Neural progenitor cell (in vitro differentiated cells): ENCODE measurements around the gene LITAFD. TPM values are rescaled to one million over a fixed set of nuclear protein-coding genes. Genes with fewer than 3 reads are reported as not detected.
A peak's percentile ranks its signal among the peaks of the same experiment; 100 is the strongest.
"Not testable (repeated sequence)": the region's sequence is repeated elsewhere in the genome, so short reads cannot be mapped to it uniquely, and the experiment has no call there.

ENCODE experiments used
- DNase-seq: peaks from one replicate; pipeline ENCODE4 v3.0.0-alpha.2; 2016; ENCODE audit warnings: low spot score
- H2AFZ ChIP-seq: fragments of 200-600 bp; sonication (generic); replicated peaks from 2 replicates; pipeline ENCODE4 v1.6.1; 2016; ENCODE audit warnings: antibody characterized with exemption
- H3F3A ChIP-seq: fragments of 200-600 bp; sonication (generic); 2 replicates; pipeline ENCODE4 v1.6.1; 2016; ENCODE audit warnings: antibody characterized with exemption, low read depth
- H3K27ac ChIP-seq: fragments of 200-600 bp; sonication (generic); 2 replicates; pipeline ENCODE4 v1.5.1; 2016; ENCODE audit warnings: mild to moderate bottlenecking
- H3K27me3 ChIP-seq: fragments of 200-600 bp; sonication (generic); 2 replicates; pipeline ENCODE4 v1.6.1; 2016; ENCODE audit warnings: mild to moderate bottlenecking, moderate library complexity
- H3K36me3 ChIP-seq: fragments of 200-600 bp; sonication (generic); 2 replicates; pipeline ENCODE4 v1.5.1; 2016
- H3K4me1 ChIP-seq: fragments of 200-600 bp; sonication (generic); 2 replicates; pipeline ENCODE4 v1.6.1; 2016; ENCODE audit warnings: mixed run types
- H3K4me2 ChIP-seq: fragments of 200-600 bp; sonication (generic); 2 replicates; pipeline ENCODE4 v1.6.1; 2016
- H3K4me3 ChIP-seq: fragments of 200-600 bp; sonication (generic); 2 replicates; pipeline ENCODE4 v1.5.1; 2016
- H3K79me2 ChIP-seq: fragments of 200-600 bp; sonication (generic); 2 replicates; pipeline ENCODE4 v1.6.1; 2016; ENCODE audit warnings: low read depth
- H3K9ac ChIP-seq: fragments of 200-600 bp; sonication (generic); 2 replicates; pipeline ENCODE4 v1.6.1; 2016
- H3K9me3 ChIP-seq: fragments of 200-600 bp; sonication (generic); 2 replicates; pipeline ENCODE4 v1.5.1; 2016; ENCODE audit warnings: low read depth
- H4K20me1 ChIP-seq: fragments of 200-600 bp; sonication (generic); 2 replicates; pipeline ENCODE4 v1.6.1; 2016; ENCODE audit warnings: low read depth
- H3K27ac Mint-ChIP-seq: 3 replicates; pipeline ENCODE4 v1.8.0; 2021; ENCODE audit warnings: mixed read lengths
- H3K27me3 Mint-ChIP-seq: 2 replicates; pipeline ENCODE4 v1.8.0; 2022; ENCODE audit warnings: low read depth, mild to moderate bottlenecking, inconsistent platforms, moderate library complexity, mixed read lengths; ENCODE audit not compliant: insufficient read depth
- H3K36me3 Mint-ChIP-seq: 3 replicates; pipeline ENCODE4 v1.8.0; 2021; ENCODE audit warnings: mixed read lengths
- H3K4me1 Mint-ChIP-seq: 3 replicates; pipeline ENCODE4 v1.8.0; 2021; ENCODE audit warnings: mixed read lengths
- H3K4me3 Mint-ChIP-seq: 3 replicates; pipeline ENCODE4 v1.8.0; 2021; ENCODE audit warnings: mild to moderate bottlenecking, moderate library complexity, mixed read lengths
- H3K9me3 Mint-ChIP-seq: 3 replicates; pipeline ENCODE4 v1.8.0; 2020; ENCODE audit warnings: mixed read lengths
- EZH2 ChIP-seq: fragments of 200-600 bp; sonication (generic); IDR thresholded peaks from 2 replicates; pipeline ENCODE4 v1.6.1; 2017; ENCODE audit warnings: antibody characterized with exemption, mild to moderate bottlenecking, moderate library complexity
- EZH2phosphoT487 ChIP-seq: fragments of 200-600 bp; sonication (generic); IDR thresholded peaks from 2 replicates; pipeline ENCODE4 v1.6.1; 2017; ENCODE audit warnings: antibody characterized with exemption
- total RNA-seq: library from RNA; depleted of rRNA; stranded (reverse); fragments of >200 nt; gene quantifications from 2 replicates; pipeline ENCODE4 v1.2.3, GENCODE V29; 2015; ENCODE audit warnings: low replicate concordance
- TF ChIP-seq, protein P1 (sequence below): fragments of 200-600 bp; sonication (generic); IDR thresholded peaks from 2 replicates; pipeline ENCODE4 v1.5.1; 2017; ENCODE audit warnings: antibody characterized with exemption, mild to moderate bottlenecking

Gene LITAFD
- total RNA-seq, 1 donor from 2014 or later, result not detected

GRCh38 chr16:8869212-8869987, 12.8 kb upstream of the LITAFD start:
- H3K27ac Mint-ChIP-seq, result peak overlapping the region; percentile 27
- no peaks in the 10 kb centered on the region for H3K27me3 ChIP-seq
- H3K9ac ChIP-seq, result no peak overlapping the region

DNA sequence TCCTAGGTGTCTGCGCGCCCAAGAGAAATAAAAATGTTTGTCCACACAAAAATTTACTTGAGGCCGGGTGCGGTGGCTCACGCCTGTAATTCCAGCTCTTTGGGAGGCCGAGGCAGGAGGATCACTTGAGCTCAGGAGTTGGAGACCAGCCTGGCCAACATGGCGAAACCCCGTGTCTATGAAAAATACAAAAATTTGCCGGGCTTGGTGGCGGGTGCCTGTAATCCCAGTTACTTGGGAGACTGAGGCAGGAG, 12.2 kb upstream of the LITAFD start:
- not testable (repeated sequence) for H3K9me3 Mint-ChIP-seq, H3K27me3 ChIP-seq, DNase-seq, H3K9ac ChIP-seq, H3K4me3 Mint-ChIP-seq, H3K9me3 ChIP-seq, H3K36me3 Mint-ChIP-seq, H3K4me3 ChIP-seq, H3K27ac Mint-ChIP-seq, H3K27ac ChIP-seq, H3K36me3 ChIP-seq
- H4K20me1 ChIP-seq, result peaks cover 32% of the 10 kb centered on the region
- peak overlapping the region; percentile 85 for H2AFZ ChIP-seq
- Mint-ChIP-seq H3K27me3 (peaks cover 13% of the 10 kb centered on the region), H3K4me1 (peaks cover 43% of the 10 kb centered on the region)
- peaks cover 41% of the 10 kb centered on the region for H3F3A ChIP-seq
- H3K4me2 ChIP-seq, result peak overlapping the region; percentile 89
- H3K4me1 ChIP-seq, result peaks cover 20% of the 10 kb centered on the region
- peaks cover 38% of the 10 kb centered on the region for H3K79me2 ChIP-seq

More at GRCh38 chr16:8869212-8869987, 12.8 kb upstream of the LITAFD start:
- H3K4me3 Mint-ChIP-seq, result peak overlapping the region; percentile 86
- H3K9me3 Mint-ChIP-seq, result no peaks in the 10 kb centered on the region
- peaks cover 13% of the 10 kb centered on the region for H3K27me3 Mint-ChIP-seq
- H3K4me3 ChIP-seq, result peak overlapping the region; percentile 96
- H4K20me1 ChIP-seq, result peaks cover 38% of the 10 kb centered on the region
- H3F3A ChIP-seq, result peaks cover 42% of the 10 kb centered on the region
- H3K36me3 ChIP-seq, result no peaks in the 10 kb centered on the region
- H3K4me2 ChIP-seq, result peak overlapping the region; percentile 89
- H3K9me3 ChIP-seq, result no peaks in the 10 kb centered on the region
- H3K27ac ChIP-seq, result no peak overlapping the region
- peaks cover 25% of the 10 kb centered on the region for H3K4me1 ChIP-seq
- no peaks in the 10 kb centered on the region for H3K36me3 Mint-ChIP-seq
- TF ChIP-seq EZH2phosphoT487 (no peak), EZH2 (no peak)
- TF ChIP-seq, protein P1, sequence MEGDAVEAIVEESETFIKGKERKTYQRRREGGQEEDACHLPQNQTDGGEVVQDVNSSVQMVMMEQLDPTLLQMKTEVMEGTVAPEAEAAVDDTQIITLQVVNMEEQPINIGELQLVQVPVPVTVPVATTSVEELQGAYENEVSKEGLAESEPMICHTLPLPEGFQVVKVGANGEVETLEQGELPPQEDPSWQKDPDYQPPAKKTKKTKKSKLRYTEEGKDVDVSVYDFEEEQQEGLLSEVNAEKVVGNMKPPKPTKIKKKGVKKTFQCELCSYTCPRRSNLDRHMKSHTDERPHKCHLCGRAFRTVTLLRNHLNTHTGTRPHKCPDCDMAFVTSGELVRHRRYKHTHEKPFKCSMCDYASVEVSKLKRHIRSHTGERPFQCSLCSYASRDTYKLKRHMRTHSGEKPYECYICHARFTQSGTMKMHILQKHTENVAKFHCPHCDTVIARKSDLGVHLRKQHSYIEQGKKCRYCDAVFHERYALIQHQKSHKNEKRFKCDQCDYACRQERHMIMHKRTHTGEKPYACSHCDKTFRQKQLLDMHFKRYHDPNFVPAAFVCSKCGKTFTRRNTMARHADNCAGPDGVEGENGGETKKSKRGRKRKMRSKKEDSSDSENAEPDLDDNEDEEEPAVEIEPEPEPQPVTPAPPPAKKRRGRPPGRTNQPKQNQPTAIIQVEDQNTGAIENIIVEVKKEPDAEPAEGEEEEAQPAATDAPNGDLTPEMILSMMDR, result no peak
- peak overlapping the region; percentile 85 for H2AFZ ChIP-seq
- DNase-seq, result peak; percentile 77
- peaks cover 43% of the 10 kb centered on the region for H3K79me2 ChIP-seq
- peaks cover 46% of the 10 kb centered on the region for H3K4me1 Mint-ChIP-seq

DNA sequence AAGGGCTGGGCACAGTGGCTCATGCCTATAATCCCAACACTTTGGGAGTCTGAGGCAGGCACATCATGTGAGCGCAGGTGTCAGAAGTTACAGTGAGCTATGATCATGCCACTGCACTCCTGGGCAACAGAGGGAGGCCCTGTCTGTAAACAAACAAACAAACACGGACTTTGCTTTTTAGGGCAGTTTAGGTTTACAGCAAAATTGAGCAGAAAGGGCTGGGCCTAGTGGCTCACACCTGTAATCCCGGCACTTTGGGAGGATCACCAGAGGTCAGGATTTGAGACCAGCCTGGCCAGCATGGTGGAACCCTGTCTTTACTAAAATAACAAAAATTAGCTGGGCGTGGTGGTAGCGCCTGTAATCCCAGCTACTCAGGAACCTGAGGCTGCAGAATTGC, 10.1 kb upstream of the LITAFD start:
- peaks cover 17% of the 10 kb centered on the region for H3K79me2 ChIP-seq
- H3K27me3 Mint-ChIP-seq, result peaks cover 11% of the 10 kb centered on the region
- H3K9me3 ChIP-seq, result no peaks in the 10 kb centered on the region
- DNase-seq, result no peak
- peaks cover 6% of the 10 kb centered on the region for H3K4me1 ChIP-seq
- H3K27ac ChIP-seq, result no peak overlapping the region
- no peaks in the 10 kb centered on the region for H3K36me3 Mint-ChIP-seq
- H3K9me3 Mint-ChIP-seq, result no peaks in the 10 kb centered on the region
- no peak overlapping the region for H3K4me3 ChIP-seq
- H3K36me3 ChIP-seq, result no peaks in the 10 kb centered on the region
- H3K9ac ChIP-seq, result no peak overlapping the region
- H3K27me3 ChIP-seq, result no peaks in the 10 kb centered on the region
- peaks cover 26% of the 10 kb centered on the region for H3K4me1 Mint-ChIP-seq
- no peak overlapping the region for H3K27ac Mint-ChIP-seq
- peaks cover 12% of the 10 kb centered on the region for H4K20me1 ChIP-seq
- H3K4me2 ChIP-seq, result no peak overlapping the region
- H3F3A ChIP-seq, result peaks cover 22% of the 10 kb centered on the region
- TF ChIP-seq EZH2 (no peak), EZH2phosphoT487 (no peak)
- TF ChIP-seq, protein P1, result no peak
- H3K4me3 Mint-ChIP-seq, result no peak overlapping the region
- no peak overlapping the region for H2AFZ ChIP-seq
